SK-N-MC (cell line): ENCODE measurements around the gene CACNB2.

ENCODE experiments used
- EZH2 ChIP-seq: fragments of 200-600 bp; sonication (generic); IDR thresholded peaks from one replicate; pipeline ENCODE4 v1.6.1; 2017; ENCODE audit warnings: antibody characterized with exemption
- POLR2AphosphoS5 ChIP-seq: IDR thresholded peaks from 2 replicates; pipeline ENCODE4 v1.6.1; 2012; ENCODE audit warnings: mild to moderate bottlenecking, low read depth, low read length, borderline replicate concordance

GRCh38 chr10:18556522-18557147 lies 416.4 kb downstream of the CACNB2 start:
- TF ChIP-seq EZH2 (no peak), POLR2AphosphoS5 (no peak)
